G401 (cell line): Measurements from ENCODE around the gene SLCO4A1. TPM values are rescaled to one million over a fixed set of nuclear protein-coding genes. Genes with fewer than 3 reads are reported as not detected.
"Not testable (repeated sequence)": the region's sequence is repeated elsewhere in the genome, so short reads cannot be mapped to it uniquely, and the experiment has no call there.

Experiments used
- DNase-seq: peaks from one replicate; pipeline ENCODE4 v3.0.0-alpha.2; 2015; ENCODE audit warnings: low spot score
- in situ Hi-C: cut with HindIII; loops from 2 replicates; pipeline ENCODE4 v1.10.0; 2016; ENCODE audit warnings: low sequenced_read_pairs, mixed read lengths
- total RNA-seq: library from RNA; depleted of rRNA; stranded (reverse); fragments of >200 nt; shearing (Covaris generic); gene quantifications from 2 replicates; pipeline ENCODE4 v1.2.3, GENCODE V29; 2014

Gene SLCO4A1
- total RNA-seq, 1 experiment from 2014 or later: 9.2 TPM

GRCh38 chr20:62621251-62622110 lies 20.8 kb upstream of the SLCO4A1 start:
- no peak for DNase-seq
- in situ Hi-C loops: no loop called here

GRCh38 chr20:62622178-62622876 lies 20.0 kb upstream of the SLCO4A1 start:
- in situ Hi-C loops: no loop called here
- no peak for DNase-seq

GRCh38 chr20:62622877-62623487 lies 19.3 kb upstream of the SLCO4A1 start:
- no peak for DNase-seq
- in situ Hi-C loops: no loop called here

GRCh38 chr20:62623488-62624324 lies 18.6 kb upstream of the SLCO4A1 start:
- in situ Hi-C loops: no loop called here
- DNase-seq: peak; percentile 20

GRCh38 chr20:62624325-62624690 lies 18.0 kb upstream of the SLCO4A1 start:
- in situ Hi-C loops: no loop called here
- no peak for DNase-seq

GRCh38 chr20:62624719-62625453 lies 17.4 kb upstream of the SLCO4A1 start:
- no peak for DNase-seq
- in situ Hi-C loops: no loop called here

- no peak for DNase-seq
- in situ Hi-C loops: no loop called here
Measured at GRCh38 chr20:62625516-62625915, 16.8 kb upstream of the SLCO4A1 start.

- in situ Hi-C loops: no loop called here
- no peak for DNase-seq
Measured at GRCh38 chr20:62625921-62626547, 16.3 kb upstream of the SLCO4A1 start.

- in situ Hi-C loops, DNase-seq: not testable (repeated sequence)
Measured at GRCh38 chr20:62627425-62627824, 14.9 kb upstream of the SLCO4A1 start.

- in situ Hi-C loops: no loop called here
- DNase-seq: no peak
Measured at GRCh38 chr20:62627901-62628612, 14.2 kb upstream of the SLCO4A1 start.

GRCh38 chr20:62628691-62629090 lies 13.6 kb upstream of the SLCO4A1 start:
- DNase-seq: no peak
- in situ Hi-C loops: no loop called here

GRCh38 chr20:62629864-62630470 lies 12.3 kb upstream of the SLCO4A1 start:
- in situ Hi-C loops: no loop called here
- DNase-seq: no peak

- no peak for DNase-seq
- in situ Hi-C loops: no loop called here
Measured at GRCh38 chr20:62631336-62632308, 10.7 kb upstream of the SLCO4A1 start.

GRCh38 chr20:62632575-62633090 lies 9.7 kb upstream of the SLCO4A1 start:
- no peak for DNase-seq
- in situ Hi-C loops: no loop called here

GRCh38 chr20:62633598-62634329 lies 8.5 kb upstream of the SLCO4A1 start:
- in situ Hi-C loops: no loop called here
- no peak for DNase-seq
